GM23248 (cell line): ENCODE data around the gene ANKEF1. TPM values are rescaled to one million over a fixed set of nuclear protein-coding genes. Genes with fewer than 3 reads are reported as not detected.

ENCODE experiments used
- DNase-seq: peaks from one replicate; pipeline ENCODE4 v3.0.0-alpha.2; 2015
- H2AFZ ChIP-seq: fragments of 200-600 bp; sonication (generic); 2 replicates; pipeline ENCODE4 v1.6.1; 2016; ENCODE audit warnings: antibody characterized with exemption
- H3F3A ChIP-seq: fragments of 200-600 bp; sonication (generic); 2 replicates; pipeline ENCODE4 v1.6.1; 2016; ENCODE audit warnings: mild to moderate bottlenecking, antibody characterized with exemption, mixed run types; ENCODE audit not compliant: insufficient read depth
- H3K27ac ChIP-seq: fragments of 200-600 bp; sonication (generic); 2 replicates; pipeline ENCODE4 v1.5.1; 2016; ENCODE audit warnings: mild to moderate bottlenecking
- H3K27me3 ChIP-seq: fragments of 200-600 bp; sonication (generic); replicated peaks from 2 replicates; pipeline ENCODE4 v1.6.1; 2016; ENCODE audit warnings: mild to moderate bottlenecking; ENCODE audit not compliant: insufficient read depth
- H3K36me3 ChIP-seq: fragments of 200-600 bp; sonication (generic); 2 replicates; pipeline ENCODE4 v1.6.1; 2016; ENCODE audit warnings: low read depth, mild to moderate bottlenecking
- H3K4me1 ChIP-seq: fragments of 200-600 bp; sonication (generic); 2 replicates; pipeline ENCODE4 v1.6.1; 2016; ENCODE audit warnings: mild to moderate bottlenecking; ENCODE audit not compliant: insufficient read depth
- H3K4me2 ChIP-seq: fragments of 200-600 bp; sonication (generic); one replicate; pipeline ENCODE4 v1.6.1; 2016; ENCODE audit warnings: mild to moderate bottlenecking; ENCODE audit not compliant: unreplicated experiment
- H3K4me3 ChIP-seq: fragments of 200-600 bp; sonication (generic); 2 replicates; pipeline ENCODE4 v1.5.1; 2016; ENCODE audit warnings: mild to moderate bottlenecking
- H3K79me2 ChIP-seq: fragments of 200-600 bp; sonication (generic); 2 replicates; pipeline ENCODE4 v1.6.1; 2016; ENCODE audit warnings: mild to moderate bottlenecking; ENCODE audit not compliant: insufficient read depth
- H3K9ac ChIP-seq: fragments of 200-600 bp; sonication (generic); 2 replicates; pipeline ENCODE4 v1.6.1; 2016; ENCODE audit warnings: mild to moderate bottlenecking
- H3K9me2 ChIP-seq: fragments of 200-600 bp; sonication (generic); 2 replicates; pipeline ENCODE4 v1.6.1; 2016; ENCODE audit warnings: mixed run types, mild to moderate bottlenecking, moderate library complexity; ENCODE audit not compliant: insufficient read depth
- H3K9me3 ChIP-seq: fragments of 200-600 bp; sonication (generic); one replicate; pipeline ENCODE4 v1.6.1; 2017; ENCODE audit warnings: low read depth
- H4K20me1 ChIP-seq: fragments of 200-600 bp; sonication (generic); 2 replicates; pipeline ENCODE4 v1.6.0; 2016; ENCODE audit not compliant: insufficient read depth
- EZH2 ChIP-seq: fragments of 200-600 bp; sonication (generic); IDR thresholded peaks from 2 replicates; pipeline ENCODE4 v1.6.1; 2018; ENCODE audit warnings: antibody characterized with exemption, mild to moderate bottlenecking; ENCODE audit not compliant: insufficient read depth, poor library complexity, severe bottlenecking
- EZH2phosphoT487 ChIP-seq: fragments of 200-600 bp; sonication (generic); IDR thresholded peaks from 2 replicates; pipeline ENCODE4 v1.6.1; 2018; ENCODE audit warnings: antibody characterized with exemption, moderate library complexity, mild to moderate bottlenecking, low read depth; ENCODE audit not compliant: insufficient read depth
- WGBS, 2 experiments: methylation state at CpG; one replicate each; pipeline ENCODE4 v1.1.6; 2015 to 2017; ENCODE audit warnings: low lambda C conversion rate in 2 of 2, low coverage in 1 of 2; ENCODE audit errors: missing lambda C conversion rate in 2 of 2; 5-methylcytosine and 5-hydroxymethylcytosine counted together
- in situ Hi-C: fragments of 300-500 bp; cut with MboI; formaldehyde crosslinking; loops from 2 replicates; pipeline ENCODE4 v1.15.0; 2020
- polyA plus RNA-seq: library from polyadenylated mRNA; unstranded; fragments of >200 nt; fragmentation: Nextera tagmentation; extraction: Ambion mirVana; gene quantifications from 2 replicates; pipeline ENCODE4 v1.2.1, GENCODE V29; 2016
- total RNA-seq: library from RNA; depleted of rRNA; stranded (reverse); fragments of >200 nt; shearing (Covaris generic); gene quantifications from 2 replicates; pipeline ENCODE4 v1.2.3, GENCODE V29; 2014; rRNA removed

ANKEF1 gene
- total RNA-seq (0.22 and 0.76 TPM in 2 replicates), polyA plus RNA-seq (0.06 TPM in 2 replicates)

DNA sequence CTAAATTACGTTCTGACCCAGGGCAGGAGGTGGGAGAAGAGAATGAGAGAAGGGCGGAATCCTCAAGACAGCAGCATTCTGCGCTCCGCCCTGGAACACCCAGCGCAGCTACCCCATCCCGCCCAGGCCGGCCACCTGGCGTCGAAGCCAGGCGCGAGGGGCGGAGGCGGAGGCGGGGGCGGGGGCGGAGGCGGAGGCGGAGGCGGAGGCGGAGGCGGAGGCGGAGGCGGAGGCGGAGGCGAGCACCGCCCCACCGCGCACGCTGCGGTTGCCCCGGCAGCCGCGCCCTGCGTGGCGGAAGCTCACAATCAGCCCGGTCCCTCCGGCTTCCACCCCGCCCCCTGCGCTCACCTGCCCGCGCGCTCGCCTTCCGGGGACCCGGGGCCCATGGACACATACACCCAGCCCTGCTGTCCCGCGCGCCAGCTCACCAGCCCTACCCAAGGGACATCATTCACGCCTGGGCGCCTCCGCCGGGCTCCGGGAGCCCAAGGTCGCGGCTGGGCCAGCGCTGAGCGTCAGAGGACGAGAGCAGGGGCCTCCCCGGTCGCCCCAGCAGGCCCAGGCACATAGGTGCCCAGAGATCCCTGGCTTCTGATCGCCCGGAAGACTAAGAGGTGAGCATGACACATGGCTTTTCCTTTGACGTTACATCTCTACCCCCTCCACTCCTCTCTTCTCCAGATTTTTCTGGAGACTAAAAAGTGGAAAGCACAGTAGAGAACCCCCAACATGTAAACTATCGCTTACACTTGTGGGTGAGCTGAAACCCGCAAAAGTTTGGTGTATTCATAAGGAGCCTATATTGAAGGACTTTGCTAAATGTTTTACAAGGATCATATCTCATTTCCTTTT, at the start of gene ANKEF1:
Gene ANKEF1, plus strand, starts transcription at position 271 of the 855 bp plus-strand sequence. CDS start 3,315 bp downstream, outside the sequence.
- TF ChIP-seq EZH2 = no peak
- TF ChIP-seq EZH2phosphoT487 = no peak
- peak; percentile 18 for DNase-seq
- no peak within 1 kb of the TSS for H3K9ac ChIP-seq
- H3K4me3 ChIP-seq = peak within 1 kb of the TSS; percentile 53
- H4K20me1 ChIP-seq = no peaks in the 10 kb centered on the region
- no peaks in the 10 kb centered on the region for H3K36me3 ChIP-seq
- 0 out of 2 replicates have a peak, but pooled peaks cover 18% of the 10 kb centered on the region for H3K27me3 ChIP-seq
- H3K9me3 ChIP-seq = no peaks in the 10 kb centered on the region
- H3K9me2 ChIP-seq = no peaks in the 10 kb centered on the region
- peak within 1 kb of the TSS; percentile 57; the same call in 1 of the 2 replicates for H2AFZ ChIP-seq
- WGBS, 2 experiments = 14 to 23% methylated on average over 20 to 56 of the region's 65 CpGs
- H3K79me2 ChIP-seq = no peaks in the 10 kb centered on the region
- peaks cover 3% of the 10 kb centered on the region; the same call in 1 of the 2 replicates for H3K4me1 ChIP-seq
- in situ Hi-C loops = no loop called here
- no peak within 1 kb of the TSS for H3K27ac ChIP-seq
- peak within 1 kb of the TSS; percentile 24 for H3K4me2 ChIP-seq
- peaks cover 7% of the 10 kb centered on the region; the same call in 1 of the 2 replicates for H3F3A ChIP-seq

GRCh38 chr20:9985281-9985680, 49.5 kb upstream of the ANKEF1 start:
- DNase-seq = no peak
- H4K20me1 ChIP-seq = no peaks in the 10 kb centered on the region
- H3K9me3 ChIP-seq = no peaks in the 10 kb centered on the region
- H3F3A ChIP-seq = peaks cover 14% of the 10 kb centered on the region
- H3K27ac ChIP-seq = no peak overlapping the region
- H2AFZ ChIP-seq = no peak overlapping the region
- H3K9me2 ChIP-seq = no peaks in the 10 kb centered on the region
- TF ChIP-seq EZH2phosphoT487 (no peak), EZH2 (no peak)
- in situ Hi-C loops = loop anchor here (10.0 to 25.0 kb wide), 2 partner anchors 110 to 1552 kb away; no protein-coding TSS in a partner anchor
- H3K4me1 ChIP-seq = peaks cover 13% of the 10 kb centered on the region
- no peaks in the 10 kb centered on the region for H3K36me3 ChIP-seq
- no peak overlapping the region for H3K9ac ChIP-seq
- no peaks in the 10 kb centered on the region; the same call in 1 of the 2 replicates for H3K27me3 ChIP-seq
- no peak overlapping the region for H3K4me3 ChIP-seq
- H3K4me2 ChIP-seq = no peak overlapping the region
- no peaks in the 10 kb centered on the region for H3K79me2 ChIP-seq

- TF ChIP-seq EZH2 = no peak
- no peak for TF ChIP-seq EZH2phosphoT487
- Histone ChIP-seq H3K79me2 (no peaks in the 10 kb centered on the region), H3K27ac (no peak overlapping the region), H3K9me2 (no peaks in the 10 kb centered on the region), H3F3A (peaks cover 14% of the 10 kb centered on the region), H3K4me1 (peaks cover 13% of the 10 kb centered on the region), H3K4me3 (no peak overlapping the region), H3K27me3 (no peaks in the 10 kb centered on the region; the same call in 1 of the 2 replicates), H3K9me3 (no peaks in the 10 kb centered on the region), H3K9ac (no peak overlapping the region), H3K4me2 (no peak overlapping the region), H2AFZ (no peak overlapping the region), H3K36me3 (no peaks in the 10 kb centered on the region), H4K20me1 (no peaks in the 10 kb centered on the region)
- 36 to 50% methylated on average over 2 of the region's 2 CpGs for WGBS, 2 experiments
- no peak for DNase-seq
- in situ Hi-C loops = loop anchor here (10.0 to 25.0 kb wide), 2 partner anchors 109 to 1552 kb away; no protein-coding TSS in a partner anchor
Observed at GRCh38 chr20:9985773-9986172, 49.0 kb upstream of the ANKEF1 start.

DNA sequence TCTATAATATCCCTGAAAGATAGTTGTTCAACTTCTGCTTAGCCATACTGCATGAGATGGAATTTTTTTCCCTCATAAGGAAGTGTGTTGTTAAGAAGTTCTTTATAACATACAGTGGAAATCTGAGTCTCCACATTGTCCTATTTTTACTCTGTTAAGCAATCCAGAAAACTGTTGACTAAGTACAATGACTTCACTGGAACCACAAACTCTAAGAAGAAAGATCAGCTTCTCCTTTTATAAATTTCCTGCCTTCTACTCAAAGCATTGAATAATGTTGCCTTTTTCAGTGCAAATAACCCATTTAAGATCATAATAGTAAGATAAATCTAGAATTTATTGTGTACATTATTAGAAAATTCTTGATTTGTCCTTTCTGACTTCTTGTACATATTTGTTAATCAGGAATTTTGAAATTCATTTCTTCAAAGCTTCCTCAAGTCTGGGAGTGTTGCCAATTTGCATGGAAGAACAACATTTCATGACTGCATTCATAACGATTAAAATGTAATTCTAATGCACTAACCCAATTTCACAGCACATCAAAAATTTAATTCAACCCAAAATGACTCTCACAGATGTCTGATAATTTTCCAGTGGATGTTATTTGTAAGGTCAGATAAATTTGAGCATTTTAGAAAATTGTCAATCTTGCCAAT, 45.6 kb upstream of the ANKEF1 start:
- no peak overlapping the region for H3K4me2 ChIP-seq
- H3K79me2 ChIP-seq = no peaks in the 10 kb centered on the region
- peak; percentile 75 for DNase-seq
- no peak overlapping the region for H3K9ac ChIP-seq
- peaks cover 13% of the 10 kb centered on the region for H3K4me1 ChIP-seq
- no peak overlapping the region for H3K4me3 ChIP-seq
- WGBS, 2 experiments = 0% methylated on average over 1 of the region's 1 CpG
- in situ Hi-C loops = loop anchor here (10.0 to 25.0 kb wide), 2 partner anchors 106 to 1548 kb away; no protein-coding TSS in a partner anchor
- H2AFZ ChIP-seq = no peak overlapping the region
- H3K9me3 ChIP-seq = no peaks in the 10 kb centered on the region
- H3K27me3 ChIP-seq = no peaks in the 10 kb centered on the region; the same call in 1 of the 2 replicates
- H4K20me1 ChIP-seq = no peaks in the 10 kb centered on the region
- H3F3A ChIP-seq = peaks cover 14% of the 10 kb centered on the region
- no peak for TF ChIP-seq EZH2phosphoT487
- TF ChIP-seq EZH2 = no peak
- no peaks in the 10 kb centered on the region for H3K9me2 ChIP-seq
- no peak overlapping the region for H3K27ac ChIP-seq
- H3K36me3 ChIP-seq = no peaks in the 10 kb centered on the region
